Endothelial cell (in vitro differentiated cells): ENCODE results near the gene NR2F1-AS1. TPM values are rescaled to one million over a fixed set of nuclear protein-coding genes. Genes with fewer than 3 reads are reported as not detected.

Source experiments
- DNase-seq: peaks from one replicate; pipeline ENCODE4 v3.0.0; 2021; ENCODE audit warnings: low spot score
- H3K27ac Mint-ChIP-seq: one replicate; pipeline ENCODE4 v1.8.0; 2021; ENCODE audit warnings: mixed read lengths, inconsistent platforms; ENCODE audit not compliant: unreplicated experiment
- H3K27me3 Mint-ChIP-seq: one replicate; pipeline ENCODE4 v1.8.0; 2021; ENCODE audit warnings: mild to moderate bottlenecking, moderate library complexity, mixed read lengths, inconsistent platforms; ENCODE audit not compliant: unreplicated experiment
- H3K36me3 Mint-ChIP-seq: one replicate; pipeline ENCODE4 v1.8.0; 2021; ENCODE audit warnings: mild to moderate bottlenecking, low read depth, mixed read lengths, inconsistent platforms; ENCODE audit not compliant: unreplicated experiment
- H3K4me1 Mint-ChIP-seq: one replicate; pipeline ENCODE4 v1.8.0; 2021; ENCODE audit warnings: mild to moderate bottlenecking, mixed read lengths, inconsistent platforms; ENCODE audit not compliant: unreplicated experiment
- H3K4me3 Mint-ChIP-seq: one replicate; pipeline ENCODE4 v1.8.0; 2021; ENCODE audit warnings: mild to moderate bottlenecking, mixed read lengths, inconsistent platforms; ENCODE audit not compliant: unreplicated experiment
- H3K9me3 Mint-ChIP-seq: one replicate; pipeline ENCODE4 v1.8.0; 2021; ENCODE audit warnings: mixed read lengths, inconsistent platforms; ENCODE audit not compliant: unreplicated experiment
- CTCF ChIP-seq: fragments of 200-600 bp; sonication (generic); IDR thresholded peaks from one replicate; pipeline ENCODE4 v1.5.0; 2021; ENCODE audit warnings: antibody characterized with exemption; ENCODE audit not compliant: unreplicated experiment
- total RNA-seq: library from RNA; stranded (reverse); fragmentation: NEBNext Ultra II Directional; extraction: Animal tissue kit (Norgen Biotek cat#: 25700); gene quantifications from one replicate; pipeline ENCODE4 v1.2.1, GENCODE V29; 2021; ENCODE audit not compliant: unreplicated experiment

NR2F1-AS1 gene
- total RNA-seq, 1 donor from 2014 or later: 6.4 TPM

- Mint-ChIP-seq H3K4me3 (peak overlapping the region; percentile 89), H3K27ac (no peak overlapping the region), H3K9me3 (no peaks in the 10 kb centered on the region), H3K36me3 (peaks cover 11% of the 10 kb centered on the region), H3K4me1 (peaks cover 18% of the 10 kb centered on the region), H3K27me3 (peaks cover 28% of the 10 kb centered on the region)
- TF ChIP-seq CTCF: no peak
- no peak for DNase-seq
Measured at GRCh38 chr5:93585767-93586385, 4.9 kb upstream of the NR2F1-AS1 start.

- no peak overlapping the region for H3K27ac Mint-ChIP-seq
- peak overlapping the region; percentile 89 for H3K4me3 Mint-ChIP-seq
- TF ChIP-seq CTCF: no peak
- H3K9me3 Mint-ChIP-seq: no peaks in the 10 kb centered on the region
- DNase-seq: no peak
- H3K4me1 Mint-ChIP-seq: peaks cover 24% of the 10 kb centered on the region
- H3K36me3 Mint-ChIP-seq: peaks cover 11% of the 10 kb centered on the region
- peaks cover 34% of the 10 kb centered on the region for H3K27me3 Mint-ChIP-seq
Measured at GRCh38 chr5:93585041-93585766, 4.2 kb upstream of the NR2F1-AS1 start.

- Mint-ChIP-seq H3K4me1 (peaks cover 24% of the 10 kb centered on the region), H3K36me3 (peaks cover 11% of the 10 kb centered on the region), H3K4me3 (no peak overlapping the region), H3K9me3 (no peaks in the 10 kb centered on the region), H3K27ac (no peak overlapping the region), H3K27me3 (peaks cover 31% of the 10 kb centered on the region)
- no peak for TF ChIP-seq CTCF
- no peak for DNase-seq
Measured at GRCh38 chr5:93584596-93585040, 3.6 kb upstream of the NR2F1-AS1 start.

- DNase-seq: peak; percentile 75
- Mint-ChIP-seq H3K27ac (no peak overlapping the region), H3K36me3 (peaks cover 11% of the 10 kb centered on the region), H3K4me1 (peaks cover 23% of the 10 kb centered on the region), H3K9me3 (no peaks in the 10 kb centered on the region), H3K27me3 (peaks cover 29% of the 10 kb centered on the region), H3K4me3 (no peak overlapping the region)
- no peak for TF ChIP-seq CTCF
Measured at GRCh38 chr5:93583768-93584595, 3.0 kb upstream of the NR2F1-AS1 start.
